Stimulated activated CD4-positive, alpha-beta T cell treated with anti-CD3 and anti-CD28 coated beads, Interleukin-15, amount 100 ng/mL, for 1 hour (primary cell): ENCODE data around the gene GET3.

Experiments
- DNase-seq, 2 donors: peaks; one replicate each; pipeline ENCODE4 v3.0.0-alpha.2; 2020; ENCODE audit warnings: low read depth in 1 of 2, low spot score in 1 of 2

Gene GET3

GRCh38 chr19:12778017-12778904 lies 41.0 kb downstream of the GET3 start:
- no peak for DNase-seq

- DNase-seq, result no peak
Observed at GRCh38 chr19:12778905-12779161, 41.5 kb downstream of the GET3 start.

GRCh38 chr19:12779162-12779993 lies 42.1 kb downstream of the GET3 start:
- no peak for DNase-seq

- DNase-seq, result no peak
Observed at GRCh38 chr19:12782174-12782423, 44.8 kb downstream of the GET3 start.

- peak; percentile 80 to 83 for DNase-seq
Observed at GRCh38 chr19:12782424-12783290, 45.4 kb downstream of the GET3 start.

- DNase-seq, result no peak
Observed at GRCh38 chr19:12783291-12783848, 46.1 kb downstream of the GET3 start.

- DNase-seq, result no peak
Observed at GRCh38 chr19:12783849-12784393, 46.6 kb downstream of the GET3 start.

- DNase-seq, result no peak
Observed at GRCh38 chr19:12784394-12784870, 47.1 kb downstream of the GET3 start.

GRCh38 chr19:12784871-12785430 lies 47.7 kb downstream of the GET3 start:
- no peak for DNase-seq

GRCh38 chr19:12785431-12786031 lies 48.2 kb downstream of the GET3 start:
- no peak for DNase-seq

- DNase-seq, result no peak
Observed at GRCh38 chr19:12786141-12786870, 49.0 kb downstream of the GET3 start.

GRCh38 chr19:12786952-12787351 lies 49.7 kb downstream of the GET3 start:
- DNase-seq, result no peak

GRCh38 chr19:12787458-12787857 lies 50.2 kb downstream of the GET3 start:
- DNase-seq, result no peak

- DNase-seq, result no peak
Observed at GRCh38 chr19:12788042-12788681, 50.9 kb downstream of the GET3 start.

- no peak for DNase-seq
Observed at GRCh38 chr19:12788682-12789097, 51.4 kb downstream of the GET3 start.

GRCh38 chr19:12789098-12789903 lies 52.0 kb downstream of the GET3 start:
- no peak for DNase-seq

GRCh38 chr19:12789904-12790619 lies 52.8 kb downstream of the GET3 start:
- peak; percentile 74 to 85 for DNase-seq
